Neural cell (in vitro differentiated cells): Measurements from ENCODE around the gene RALGPS1. TPM values are rescaled to one million over a fixed set of nuclear protein-coding genes. Genes with fewer than 3 reads are reported as not detected.

Source experiments
- H2AFZ ChIP-seq: fragments of 200-600, 300-800 bp; sonication (generic), shearing (Covaris generic); 2 replicates; pipeline ENCODE4 v1.6.0; 2014; ENCODE audit warnings: low read depth, mild to moderate bottlenecking, antibody characterized with exemption, low read length, moderate library complexity
- H3F3A ChIP-seq: fragments of 200-600 bp; shearing (Covaris generic); 2 replicates; pipeline ENCODE4 v1.6.1; 2016; ENCODE audit warnings: mild to moderate bottlenecking, moderate library complexity, mixed read lengths, antibody characterized with exemption, low read length; ENCODE audit not compliant: insufficient read depth, poor library complexity, severe bottlenecking
- H3K27ac ChIP-seq: fragments of 200-600, 300-800 bp; sonication (generic), shearing (Covaris generic); 2 replicates; pipeline ENCODE4 v1.5.1; 2014; ENCODE audit warnings: mild to moderate bottlenecking, low read length, moderate library complexity
- H3K27me3 ChIP-seq: fragments of 300-800, 200-600 bp; sonication (generic), shearing (Covaris generic); 2 replicates; pipeline ENCODE4 v1.6.0; 2014; ENCODE audit warnings: mild to moderate bottlenecking, low read depth, low read length, moderate library complexity; ENCODE audit not compliant: insufficient read depth
- H3K36me3 ChIP-seq: fragments of 300-800, 200-600 bp; sonication (generic), shearing (Covaris generic); 2 replicates; pipeline ENCODE4 v1.5.1; 2014; ENCODE audit warnings: mild to moderate bottlenecking, antibody characterized with exemption, low read length, moderate library complexity; ENCODE audit not compliant: insufficient read depth
- H3K4me2 ChIP-seq: fragments of 300-800, 200-600 bp; sonication (generic), shearing (Covaris generic); 2 replicates; pipeline ENCODE4 v1.6.0; 2014; ENCODE audit warnings: mild to moderate bottlenecking, low read length
- H3K4me3 ChIP-seq: fragments of 300-800, 200-600 bp; sonication (generic), shearing (Covaris generic); 2 replicates; pipeline ENCODE4 v1.5.1; 2014; ENCODE audit warnings: mild to moderate bottlenecking, low read length, moderate library complexity
- H3K79me2 ChIP-seq: fragments of 200-600 bp; shearing (Covaris generic); replicated peaks from 2 replicates; pipeline ENCODE4 v1.6.0; 2014; ENCODE audit warnings: mild to moderate bottlenecking, low read length, moderate library complexity; ENCODE audit not compliant: insufficient read depth
- H3K9ac ChIP-seq: fragments of 300-800, 200-600 bp; sonication (generic), shearing (Covaris generic); 2 replicates; pipeline ENCODE4 v1.6.1; 2016; ENCODE audit warnings: mild to moderate bottlenecking, low read length, mixed read lengths
- H3K9me2 ChIP-seq: fragments of 200-600 bp; shearing (Covaris generic); 2 replicates; pipeline ENCODE4 v1.6.1; 2016; ENCODE audit warnings: mild to moderate bottlenecking, low read length, mixed read lengths; ENCODE audit not compliant: insufficient read depth
- H3K9me3 ChIP-seq: fragments of 200-600, 300-800 bp; sonication (generic), shearing (Covaris generic); 2 replicates; pipeline ENCODE4 v1.6.1; 2016; ENCODE audit warnings: mild to moderate bottlenecking, mixed run types, low read length, moderate library complexity, mixed read lengths
- H4K20me1 ChIP-seq: fragments of 200-600 bp; shearing (Covaris generic); 2 replicates; pipeline ENCODE4 v1.6.1; 2016; ENCODE audit warnings: mild to moderate bottlenecking, mixed run types; ENCODE audit not compliant: insufficient read depth
- CTCF ChIP-seq: fragments of 450-650 bp; IDR thresholded peaks from 2 replicates; pipeline ENCODE4 v1.5.1; 2014; ENCODE audit warnings: antibody characterized with exemption, mild to moderate bottlenecking, moderate library complexity; ENCODE audit not compliant: poor library complexity, severe bottlenecking
- EP300 ChIP-seq: fragments of 450-650 bp; conservative IDR thresholded peaks from 2 replicates; pipeline ENCODE4 v1.6.1; 2014; ENCODE audit warnings: antibody characterized with exemption, mild to moderate bottlenecking, moderate library complexity; ENCODE audit not compliant: poor library complexity, severe bottlenecking
- EZH2 ChIP-seq: fragments of 200-600, 300-800 bp; shearing (Covaris generic), sonication (generic); IDR thresholded peaks from 2 replicates; pipeline ENCODE4 v1.6.1; 2014; ENCODE audit warnings: antibody characterized with exemption, low read length, borderline replicate concordance, mild to moderate bottlenecking; ENCODE audit not compliant: insufficient read depth, poor library complexity, severe bottlenecking
- MXI1 ChIP-seq: fragments of 450-650 bp; conservative IDR thresholded peaks from 2 replicates; pipeline ENCODE4 v1.6.1; 2014; ENCODE audit warnings: antibody characterized with exemption, mild to moderate bottlenecking; ENCODE audit not compliant: poor library complexity, severe bottlenecking
- POLR2AphosphoS5 ChIP-seq: IDR thresholded peaks from 2 replicates; pipeline ENCODE4 v1.6.1; 2012
- RAD21 ChIP-seq: fragments of 450-650 bp; conservative IDR thresholded peaks from 2 replicates; pipeline ENCODE4 v1.6.1; 2014; ENCODE audit warnings: antibody characterized with exemption, mild to moderate bottlenecking, moderate library complexity
- SMC3 ChIP-seq: fragments of 450-650 bp; conservative IDR thresholded peaks from 2 replicates; pipeline ENCODE4 v1.6.1; 2014; ENCODE audit warnings: antibody characterized with exemption, mild to moderate bottlenecking, moderate library complexity; ENCODE audit not compliant: poor library complexity
- TAF1 ChIP-seq: IDR thresholded peaks from 2 replicates; pipeline ENCODE4 v1.6.1; 2012; ENCODE audit warnings: low read depth
- polyA plus RNA-seq: library from polyadenylated mRNA; depleted of rRNA; stranded (reverse); fragments of >200 nt; gene quantifications from 2 replicates; pipeline ENCODE4 v1.2.3, GENCODE V29; 2014
- TF ChIP-seq, protein P1 (sequence below): IDR thresholded peaks from 2 replicates; pipeline ENCODE4 v1.6.1; 2012; ENCODE audit warnings: borderline replicate concordance

RALGPS1 gene
- polyA plus RNA-seq, 1 donor from 2014 or later: 37.1 TPM

DNA sequence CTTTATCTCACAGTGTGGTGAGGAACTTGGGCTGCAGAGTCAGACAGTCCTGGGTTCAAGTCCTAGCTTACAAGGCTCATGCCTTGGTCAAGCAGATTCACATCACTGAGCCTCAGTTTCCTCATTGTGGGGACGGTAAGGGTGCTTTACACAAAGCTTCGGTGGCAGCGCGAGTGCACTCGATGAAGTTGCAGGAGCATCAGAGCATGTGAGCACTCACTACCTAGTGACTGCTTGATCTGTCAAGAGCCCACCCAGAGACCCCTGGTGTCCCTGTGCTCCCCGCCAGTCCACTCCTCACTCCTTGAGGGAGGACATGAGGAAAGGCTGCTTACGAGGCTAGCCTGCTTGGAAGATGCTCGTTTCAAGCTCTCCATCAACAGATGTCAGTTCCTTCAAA, 293.8 kb downstream of the RALGPS1 start:
- Histone ChIP-seq H3K4me2 (no peak overlapping the region), H3K27ac (no peak overlapping the region), H3K9ac (no peak overlapping the region), H4K20me1 (no peaks in the 10 kb centered on the region), H3F3A (no peaks in the 10 kb centered on the region), H3K9me2 (no peaks in the 10 kb centered on the region), H3K27me3 (no peaks in the 10 kb centered on the region), H3K4me3 (no peak overlapping the region), H2AFZ (no peak overlapping the region), H3K79me2 (no peaks in the 10 kb centered on the region), H3K36me3 (no peaks in the 10 kb centered on the region), H3K9me3 (no peaks in the 10 kb centered on the region)
- no peak for TF ChIP-seq RAD21
- TF ChIP-seq MXI1: no peak
- TF ChIP-seq EZH2: no peak
- TF ChIP-seq POLR2AphosphoS5: no peak
- TF ChIP-seq EP300: no peak

GRCh38 chr9:127209220-127209619, 294.6 kb downstream of the RALGPS1 start:
- Histone ChIP-seq H3K4me3 (no peak overlapping the region), H3K9ac (no peak overlapping the region), H3F3A (no peaks in the 10 kb centered on the region), H3K9me3 (no peaks in the 10 kb centered on the region), H3K9me2 (no peaks in the 10 kb centered on the region), H2AFZ (no peak overlapping the region), H3K4me2 (no peak overlapping the region), H3K36me3 (no peaks in the 10 kb centered on the region), H4K20me1 (no peaks in the 10 kb centered on the region), H3K27ac (no peak overlapping the region), H3K27me3 (no peaks in the 10 kb centered on the region), H3K79me2 (no peaks in the 10 kb centered on the region)
- no peak for TF ChIP-seq POLR2AphosphoS5
- no peak for TF ChIP-seq TAF1
- TF ChIP-seq, protein P1, sequence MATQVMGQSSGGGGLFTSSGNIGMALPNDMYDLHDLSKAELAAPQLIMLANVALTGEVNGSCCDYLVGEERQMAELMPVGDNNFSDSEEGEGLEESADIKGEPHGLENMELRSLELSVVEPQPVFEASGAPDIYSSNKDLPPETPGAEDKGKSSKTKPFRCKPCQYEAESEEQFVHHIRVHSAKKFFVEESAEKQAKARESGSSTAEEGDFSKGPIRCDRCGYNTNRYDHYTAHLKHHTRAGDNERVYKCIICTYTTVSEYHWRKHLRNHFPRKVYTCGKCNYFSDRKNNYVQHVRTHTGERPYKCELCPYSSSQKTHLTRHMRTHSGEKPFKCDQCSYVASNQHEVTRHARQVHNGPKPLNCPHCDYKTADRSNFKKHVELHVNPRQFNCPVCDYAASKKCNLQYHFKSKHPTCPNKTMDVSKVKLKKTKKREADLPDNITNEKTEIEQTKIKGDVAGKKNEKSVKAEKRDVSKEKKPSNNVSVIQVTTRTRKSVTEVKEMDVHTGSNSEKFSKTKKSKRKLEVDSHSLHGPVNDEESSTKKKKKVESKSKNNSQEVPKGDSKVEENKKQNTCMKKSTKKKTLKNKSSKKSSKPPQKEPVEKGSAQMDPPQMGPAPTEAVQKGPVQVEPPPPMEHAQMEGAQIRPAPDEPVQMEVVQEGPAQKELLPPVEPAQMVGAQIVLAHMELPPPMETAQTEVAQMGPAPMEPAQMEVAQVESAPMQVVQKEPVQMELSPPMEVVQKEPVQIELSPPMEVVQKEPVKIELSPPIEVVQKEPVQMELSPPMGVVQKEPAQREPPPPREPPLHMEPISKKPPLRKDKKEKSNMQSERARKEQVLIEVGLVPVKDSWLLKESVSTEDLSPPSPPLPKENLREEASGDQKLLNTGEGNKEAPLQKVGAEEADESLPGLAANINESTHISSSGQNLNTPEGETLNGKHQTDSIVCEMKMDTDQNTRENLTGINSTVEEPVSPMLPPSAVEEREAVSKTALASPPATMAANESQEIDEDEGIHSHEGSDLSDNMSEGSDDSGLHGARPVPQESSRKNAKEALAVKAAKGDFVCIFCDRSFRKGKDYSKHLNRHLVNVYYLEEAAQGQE: no peak

- Histone ChIP-seq H3K4me2 (no peak overlapping the region), H3K27ac (no peak overlapping the region), H3K36me3 (no peaks in the 10 kb centered on the region), H3K4me3 (no peak overlapping the region), H3K9me3 (no peaks in the 10 kb centered on the region), H3K9ac (no peak overlapping the region), H3K79me2 (no peaks in the 10 kb centered on the region), H3K27me3 (no peaks in the 10 kb centered on the region), H4K20me1 (no peaks in the 10 kb centered on the region), H2AFZ (no peak overlapping the region), H3F3A (no peaks in the 10 kb centered on the region), H3K9me2 (no peaks in the 10 kb centered on the region)
- TF ChIP-seq SMC3: no peak
- TF ChIP-seq RAD21: no peak
- TF ChIP-seq POLR2AphosphoS5: no peak
- TF ChIP-seq EP300: no peak
- TF ChIP-seq, protein P1: no peak
- no peak for TF ChIP-seq MXI1
- no peak for TF ChIP-seq TAF1
- TF ChIP-seq CTCF: no peak
Measured at GRCh38 chr9:127209948-127210640, 295.5 kb downstream of the RALGPS1 start.
